GM18511 (cell line): Measurements from ENCODE around the gene MPHOSPH10.
"Not testable (repeated sequence)": the region's sequence is repeated elsewhere in the genome, so short reads cannot be mapped to it uniquely, and the experiment has no call there.

Source experiments
- ATAC-seq: cut with Tn5 transposase; IDR thresholded peaks from one replicate; pipeline ENCODE4 v1.9.1; 2021; ENCODE audit warnings: mild to moderate bottlenecking, moderate library complexity; ENCODE audit not compliant: unreplicated experiment

Gene MPHOSPH10

DNA sequence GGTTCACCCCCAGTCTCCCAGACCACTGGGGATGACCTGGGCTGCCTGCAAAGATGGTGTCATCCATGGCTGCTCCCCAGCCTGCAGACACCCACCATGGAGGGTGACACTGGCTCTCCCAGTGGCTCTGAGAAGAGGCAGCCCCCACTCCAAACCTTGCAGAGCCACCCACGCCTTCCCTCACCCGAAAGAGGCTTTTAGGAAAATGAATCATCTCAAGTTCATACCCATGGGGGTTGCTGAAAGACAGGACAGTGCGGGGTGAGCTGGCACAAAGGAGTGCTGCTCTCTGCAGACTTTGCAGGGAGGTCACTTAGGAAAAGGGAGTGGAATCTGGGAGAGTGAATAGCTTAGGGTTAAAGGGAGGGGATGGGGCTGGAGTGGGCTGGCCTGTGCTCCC is 36.4 kb downstream of the MPHOSPH10 start:
- no peak for ATAC-seq

GRCh38 chr2:71173096-71173495 is 42.7 kb downstream of the MPHOSPH10 start:
- no peak for ATAC-seq

DNA sequence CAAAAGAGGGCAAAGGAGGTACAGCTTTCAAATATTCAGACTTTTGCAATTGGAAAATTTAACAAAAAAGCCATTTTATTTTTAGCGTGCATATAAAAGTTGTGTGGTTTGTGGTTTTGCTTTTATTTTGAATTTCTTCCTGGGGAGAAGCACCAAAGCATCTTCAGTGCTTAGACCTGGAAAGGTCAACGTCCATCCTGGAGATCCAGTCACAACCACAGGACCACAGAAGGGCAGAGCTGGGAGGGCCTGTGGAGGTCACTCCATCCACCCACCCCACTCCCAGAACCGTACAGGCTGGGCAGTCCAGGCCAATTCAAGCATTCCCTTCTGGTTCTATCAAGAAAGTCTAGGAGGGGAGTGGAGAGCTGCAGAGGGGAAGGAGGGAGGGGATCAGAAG is 43.8 kb downstream of the MPHOSPH10 start:
- no peak for ATAC-seq

- ATAC-seq: not testable (repeated sequence)
These were observed 48.4 kb downstream of the MPHOSPH10 start for GRCh38 chr2:71178836-71179235.

DNA sequence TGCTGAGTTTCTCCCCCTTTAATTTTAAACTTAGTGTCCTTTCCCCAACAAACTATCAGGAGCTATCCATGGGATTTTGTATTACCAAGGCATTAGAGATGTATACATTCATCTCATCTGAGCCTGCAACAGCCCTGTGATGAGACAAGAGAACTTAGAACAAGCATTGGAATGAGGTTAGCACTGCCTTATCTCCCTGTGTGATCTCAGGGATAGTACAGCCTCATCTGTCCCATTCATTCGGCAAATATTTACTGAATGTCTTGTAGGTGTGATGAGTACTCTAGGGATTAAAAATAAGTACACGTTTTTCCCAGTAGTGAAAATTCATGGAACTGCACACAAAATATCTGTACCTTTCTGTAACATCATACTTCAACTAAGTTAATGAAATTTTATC is 50.9 kb downstream of the MPHOSPH10 start:
- ATAC-seq: no peak

- ATAC-seq: not testable (repeated sequence)
These were observed 53.1 kb downstream of the MPHOSPH10 start for GRCh38 chr2:71183306-71184115.

- ATAC-seq: no peak
These were observed 56.5 kb downstream of the MPHOSPH10 start for GRCh38 chr2:71186973-71187372.

GRCh38 chr2:71187589-71187988 is 57.2 kb downstream of the MPHOSPH10 start:
- no peak for ATAC-seq

DNA sequence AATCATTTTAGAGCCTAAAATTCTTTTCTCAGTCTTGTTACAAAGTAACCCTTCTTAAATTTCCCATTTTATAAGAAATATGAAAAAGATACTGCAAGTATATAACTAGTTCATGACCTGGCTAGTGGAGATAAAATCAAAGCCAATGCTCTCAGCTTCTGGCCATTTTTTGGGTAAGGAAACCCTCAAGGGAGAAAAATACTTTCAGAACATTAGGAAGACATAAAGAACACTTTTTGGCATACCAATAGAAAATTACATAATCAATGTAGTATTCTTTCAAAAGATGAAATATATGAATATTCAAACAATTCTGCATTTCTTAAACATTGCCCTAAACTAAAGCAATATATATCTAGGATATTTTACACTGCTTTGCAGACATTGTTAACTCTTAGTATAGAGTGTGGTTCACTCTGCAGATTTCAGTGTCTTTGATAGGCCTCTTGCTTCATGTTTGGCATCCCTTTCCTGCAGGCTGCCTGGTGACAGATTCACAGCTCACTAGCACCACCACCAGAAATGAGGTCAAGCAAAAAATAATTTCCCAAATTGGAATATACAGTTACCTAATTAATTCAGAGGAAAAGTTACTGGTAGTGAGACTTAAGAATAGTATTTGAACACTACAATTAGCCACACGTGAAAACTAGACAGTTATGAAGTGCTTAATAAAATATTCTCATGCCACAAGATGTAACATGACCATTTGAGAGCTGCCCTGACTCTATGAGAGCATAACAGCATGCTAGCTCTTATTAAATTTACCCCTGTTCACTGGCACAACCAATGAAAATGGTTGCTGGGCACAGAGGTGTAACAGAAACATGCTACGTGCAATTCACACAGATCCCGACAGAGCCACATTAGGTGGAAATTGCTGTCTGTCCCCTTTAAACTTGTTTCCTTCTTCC is 60.5 kb downstream of the MPHOSPH10 start:
- no peak for ATAC-seq

DNA sequence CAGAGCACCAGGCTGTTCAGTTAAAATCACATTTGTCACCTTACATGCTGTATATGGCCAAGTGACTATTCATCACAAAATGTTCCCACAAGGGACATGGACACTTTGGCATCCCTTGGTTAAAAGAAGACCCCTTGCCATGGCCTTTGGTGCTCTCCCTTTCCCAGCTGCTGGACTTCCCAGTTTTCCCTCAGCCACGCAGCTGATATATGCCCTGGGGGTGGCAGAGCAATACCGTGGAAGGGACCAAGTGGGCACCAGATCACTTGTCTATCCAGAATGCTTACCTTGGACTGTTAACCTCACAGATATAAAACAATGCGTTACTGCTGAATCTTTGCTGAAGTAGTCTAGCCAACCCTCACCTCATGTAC is 61.1 kb downstream of the MPHOSPH10 start:
- ATAC-seq: no peak
